Caco-2 (cell line): Measurements from ENCODE around the gene FOXQ1. TPM values are rescaled to one million over a fixed set of nuclear protein-coding genes. Genes with fewer than 3 reads are reported as not detected.

Experiments used
- BruUV-seq: library from RNA; stranded (reverse); fragments of 400-500 nt; replicated peaks from 2 replicates; lab custom pipeline; 2021; lab: Mats Ljungman, UMichigan
- CTCF ChIA-PET: fragments of 300-600 bp; sonication (Branson Sonifier 250); formaldehyde crosslinking; loops from one replicate; lab custom pipeline; 2022; ENCODE audit warnings: antibody characterized with exemption; lab: Charles Lee
- POLR2A ChIA-PET: fragments of 300-600 bp; sonication (Branson Sonifier 250); formaldehyde crosslinking; loops from one replicate; lab custom pipeline; 2022; ENCODE audit warnings: antibody characterized with exemption; lab: Charles Lee
- DNase-seq, 2 experiments: peaks; one replicate each; pipeline versions ENCODE4 v3.0.0 to v3.0.0-alpha.2; 2020 to 2022
- H3K27me3 ChIP-seq: replicated peaks from 2 replicates; pipeline ENCODE4 v1.6.0; 2011; ENCODE audit warnings: low read length; ENCODE audit not compliant: control insufficient read depth, insufficient read depth
- H3K36me3 ChIP-seq: 2 replicates; pipeline ENCODE4 v1.5.1; 2011; ENCODE audit warnings: low read length; ENCODE audit not compliant: control insufficient read depth, insufficient read depth
- H3K4me1 ChIP-seq: fragments of 250-450 bp; sonication (Bioruptor Pico); 2 replicates; pipeline ENCODE4 v1.5.1; 2020; ENCODE audit warnings: mild to moderate bottlenecking
- H3K4me3 ChIP-seq: 2 replicates; pipeline ENCODE4 v1.5.1; 2011; ENCODE audit warnings: low read depth, mild to moderate bottlenecking, control low read depth, low read length
- H3K9me3 ChIP-seq: fragments of 250-450 bp; sonication (Bioruptor Pico); 2 replicates; pipeline ENCODE4 v1.5.1; 2020; ENCODE audit warnings: mild to moderate bottlenecking, moderate library complexity
- H3K27ac Mint-ChIP-seq: one replicate; pipeline ENCODE4 v1.8.0; 2022; ENCODE audit warnings: mixed read lengths; ENCODE audit not compliant: unreplicated experiment
- H3K27me3 Mint-ChIP-seq: one replicate; pipeline ENCODE4 v1.8.0; 2022; ENCODE audit warnings: mixed read lengths; ENCODE audit not compliant: insufficient read depth, unreplicated experiment
- H3K36me3 Mint-ChIP-seq: one replicate; pipeline ENCODE4 v1.8.0; 2022; ENCODE audit warnings: mild to moderate bottlenecking, mixed read lengths; ENCODE audit not compliant: insufficient read depth, unreplicated experiment
- H3K4me1 Mint-ChIP-seq: one replicate; pipeline ENCODE4 v1.8.0; 2022; ENCODE audit warnings: low read depth, mixed read lengths; ENCODE audit not compliant: unreplicated experiment
- H3K4me3 Mint-ChIP-seq: one replicate; pipeline ENCODE4 v1.8.0; 2022; ENCODE audit warnings: mild to moderate bottlenecking, moderate library complexity, mixed read lengths; ENCODE audit not compliant: unreplicated experiment
- H3K9me3 Mint-ChIP-seq: one replicate; pipeline ENCODE4 v1.8.0; 2022; ENCODE audit warnings: mixed read lengths; ENCODE audit not compliant: unreplicated experiment
- CTCF ChIP-seq, 2 experiments: fragments of 200-600 bp in 1 of 2; IDR thresholded peaks; 1 replicate in 1 of 2; 2 replicates in 1 of 2; pipeline versions ENCODE4 v1.5.1 to v1.8.0; 2011 to 2022; ENCODE audit warnings: antibody characterized with exemption in 1 of 2, control low read depth in 1 of 2, inconsistent platforms in 1 of 2, low read depth in 1 of 2, low read length in 1 of 2, mild to moderate bottlenecking in 1 of 2, moderate library complexity in 1 of 2; ENCODE audit not compliant: insufficient read depth in 1 of 2, severe bottlenecking in 1 of 2, unreplicated experiment in 1 of 2
- intact Hi-C: fragments of 100-400 bp; cut with micrococcal nuclease; formaldehyde crosslinking; loops from one replicate; pipeline ENCODE4 v1.10.0; 2022; ENCODE audit not compliant: unreplicated experiment
- total RNA-seq: library from RNA; stranded (reverse); gene quantifications from 2 replicates; pipeline ENCODE4 v1.2.3, GENCODE V29; 2022

Gene FOXQ1
- total RNA-seq, 1 experiment from 2014 or later = 191 TPM

- Mint-ChIP-seq H3K9me3 (peaks cover 38% of the 10 kb centered on the region), H3K36me3 (no peaks in the 10 kb centered on the region), H3K27me3 (no peaks in the 10 kb centered on the region), H3K27ac (no peak overlapping the region), H3K4me1 (no peaks in the 10 kb centered on the region), H3K4me3 (no peak overlapping the region)
- no peaks in the 10 kb centered on the region for H3K4me1 ChIP-seq
- intact Hi-C loops = no loop called here
- peaks cover 18% of the 10 kb centered on the region for H3K9me3 ChIP-seq
- no peak overlapping the region for H3K4me3 ChIP-seq
- BruUV-seq = no TSS peak
- ChIA-PET CTCF (no interaction called here), POLR2A (interaction anchor here (0.6 kb wide), 1 partner anchor 281 kb away, joined by 13 read pairs; no protein-coding TSS in a partner anchor)
- TF ChIP-seq CTCF (IDR thresholded peaks at IDR 0.05; ENCODE audit: insufficient read depth in 1 of 2, low read depth in 1 of 2, low read length in 1 of 2, severe bottlenecking in 1 of 2, unreplicated experiment in 1 of 2) = no peak
- H3K27me3 ChIP-seq = no peaks in the 10 kb centered on the region
- DNase-seq = no peak
- H3K36me3 ChIP-seq = no peaks in the 10 kb centered on the region
These were observed 34.7 kb downstream of the FOXQ1 start for GRCh38 chr6:1346558-1347091.

GRCh38 chr6:1347161-1347560 lies 35.3 kb downstream of the FOXQ1 start:
- Histone ChIP-seq H3K9me3 (peaks cover 23% of the 10 kb centered on the region), H3K27me3 (no peaks in the 10 kb centered on the region), H3K36me3 (no peaks in the 10 kb centered on the region), H3K4me3 (no peak overlapping the region), H3K4me1 (no peaks in the 10 kb centered on the region)
- H3K27me3 Mint-ChIP-seq = no peaks in the 10 kb centered on the region
- TF ChIP-seq CTCF (IDR thresholded peaks at IDR 0.05; ENCODE audit: insufficient read depth in 1 of 2, low read depth in 1 of 2, low read length in 1 of 2, severe bottlenecking in 1 of 2, unreplicated experiment in 1 of 2) = no peak
- POLR2A ChIA-PET = interaction anchor here (0.6 kb wide), 1 partner anchor 282 kb away, joined by 13 read pairs; no protein-coding TSS in a partner anchor
- intact Hi-C loops = no loop called here
- no TSS peak for BruUV-seq
- no peak overlapping the region for H3K4me3 Mint-ChIP-seq
- CTCF ChIA-PET = no interaction called here
- H3K4me1 Mint-ChIP-seq = no peaks in the 10 kb centered on the region
- no peak for DNase-seq
- H3K27ac Mint-ChIP-seq = no peak overlapping the region
- no peaks in the 10 kb centered on the region for H3K36me3 Mint-ChIP-seq
- peaks cover 38% of the 10 kb centered on the region for H3K9me3 Mint-ChIP-seq

GRCh38 chr6:1348675-1349074 lies 36.8 kb downstream of the FOXQ1 start:
- H3K27me3 Mint-ChIP-seq = no peaks in the 10 kb centered on the region
- no peak overlapping the region for H3K27ac Mint-ChIP-seq
- H3K36me3 Mint-ChIP-seq = no peaks in the 10 kb centered on the region
- intact Hi-C loops = no loop called here
- H3K4me3 Mint-ChIP-seq = no peak overlapping the region
- ChIA-PET CTCF (no interaction called here), POLR2A (no interaction called here)
- peaks cover 29% of the 10 kb centered on the region for H3K9me3 Mint-ChIP-seq
- no peaks in the 10 kb centered on the region for H3K27me3 ChIP-seq
- H3K36me3 ChIP-seq = no peaks in the 10 kb centered on the region
- no peak for DNase-seq
- no peak overlapping the region for H3K4me3 ChIP-seq
- H3K9me3 ChIP-seq = peaks cover 23% of the 10 kb centered on the region
- TF ChIP-seq CTCF (IDR thresholded peaks at IDR 0.05; ENCODE audit: insufficient read depth in 1 of 2, low read depth in 1 of 2, low read length in 1 of 2, severe bottlenecking in 1 of 2, unreplicated experiment in 1 of 2) = no peak
- BruUV-seq = no TSS peak
- H3K4me1 ChIP-seq = no peaks in the 10 kb centered on the region
- no peaks in the 10 kb centered on the region for H3K4me1 Mint-ChIP-seq
